Activated CD4-positive, alpha-beta T cell treated with anti-CD3 and anti-CD28 coated beads, Interleukin-2, amount 10 ng/mL, durations not matched to agents 24 days and 14 days (primary cell): ENCODE measurements around the gene GRB7. TPM values are rescaled to one million over a fixed set of nuclear protein-coding genes. Genes with fewer than 3 reads are reported as not detected.
"Not testable (repeated sequence)": the region's sequence is repeated elsewhere in the genome, so short reads cannot be mapped to it uniquely, and the experiment has no call there.

Source experiments
- DNase-seq: peaks from one replicate; pipeline ENCODE4 v3.0.0; 2022
- H3K27ac Mint-ChIP-seq: one replicate; pipeline ENCODE4 v1.8.0; 2022; ENCODE audit warnings: mild to moderate bottlenecking, mixed read lengths
- H3K27me3 Mint-ChIP-seq: one replicate; pipeline ENCODE4 v1.8.0; 2022; ENCODE audit warnings: mixed read lengths
- H3K36me3 Mint-ChIP-seq: one replicate; pipeline ENCODE4 v1.8.0; 2022; ENCODE audit warnings: low read depth, mild to moderate bottlenecking, mixed read lengths
- H3K4me1 Mint-ChIP-seq: one replicate; pipeline ENCODE4 v1.8.0; 2021; ENCODE audit warnings: mixed read lengths
- H3K4me3 Mint-ChIP-seq: one replicate; pipeline ENCODE4 v1.8.0; 2022; ENCODE audit warnings: mild to moderate bottlenecking, moderate library complexity, mixed read lengths
- H3K9me3 Mint-ChIP-seq: one replicate; pipeline ENCODE4 v1.8.0; 2021; ENCODE audit warnings: mixed read lengths
- intact Hi-C: fragments of 100-400 bp; cut with micrococcal nuclease; formaldehyde crosslinking; loops from one replicate; pipeline ENCODE4 v1.15.1; 2023
- total RNA-seq: library from RNA; stranded (reverse); gene quantifications from 2 replicates; pipeline ENCODE4 v1.2.3, GENCODE V29; 2022

GRB7 gene
- total RNA-seq, 1 donor from 2014 or later, result 0.30 TPM

- Mint-ChIP-seq H3K27ac (no peak overlapping the region), H3K36me3 (no peaks in the 10 kb centered on the region), H3K4me1 (peaks cover 12% of the 10 kb centered on the region), H3K9me3 (no peaks in the 10 kb centered on the region), H3K27me3 (peaks cover 39% of the 10 kb centered on the region), H3K4me3 (no peak overlapping the region)
- intact Hi-C loops, result no loop called here
- DNase-seq, result no peak
Observed at GRCh38 chr17:39702901-39703893, 34.5 kb upstream of the GRB7 start.

DNA sequence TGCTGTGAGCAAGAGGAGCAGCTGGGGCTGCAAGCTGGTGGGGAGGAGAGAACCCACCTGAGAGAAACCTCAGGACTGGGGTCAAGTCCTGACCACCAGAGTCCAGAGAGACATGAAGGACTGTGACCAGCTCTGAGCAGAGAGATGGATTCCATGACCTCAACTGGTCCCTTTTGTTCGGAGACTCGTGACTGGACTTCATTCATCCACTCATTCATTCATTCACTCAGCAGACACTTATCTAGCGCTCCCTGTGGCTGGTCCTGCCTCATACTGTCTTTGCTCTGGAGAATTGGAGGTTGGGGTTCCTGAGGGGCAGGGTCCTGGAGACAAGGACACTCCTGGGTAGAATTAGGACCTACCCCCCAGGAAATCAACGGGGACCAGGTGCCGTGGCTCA is 33.8 kb upstream of the GRB7 start:
- DNase-seq, result no peak
- intact Hi-C loops, result no loop called here
- Mint-ChIP-seq H3K4me1 (peaks cover 12% of the 10 kb centered on the region), H3K9me3 (no peaks in the 10 kb centered on the region), H3K27ac (no peak overlapping the region), H3K4me3 (no peak overlapping the region), H3K36me3 (no peaks in the 10 kb centered on the region), H3K27me3 (peaks cover 34% of the 10 kb centered on the region)

DNA sequence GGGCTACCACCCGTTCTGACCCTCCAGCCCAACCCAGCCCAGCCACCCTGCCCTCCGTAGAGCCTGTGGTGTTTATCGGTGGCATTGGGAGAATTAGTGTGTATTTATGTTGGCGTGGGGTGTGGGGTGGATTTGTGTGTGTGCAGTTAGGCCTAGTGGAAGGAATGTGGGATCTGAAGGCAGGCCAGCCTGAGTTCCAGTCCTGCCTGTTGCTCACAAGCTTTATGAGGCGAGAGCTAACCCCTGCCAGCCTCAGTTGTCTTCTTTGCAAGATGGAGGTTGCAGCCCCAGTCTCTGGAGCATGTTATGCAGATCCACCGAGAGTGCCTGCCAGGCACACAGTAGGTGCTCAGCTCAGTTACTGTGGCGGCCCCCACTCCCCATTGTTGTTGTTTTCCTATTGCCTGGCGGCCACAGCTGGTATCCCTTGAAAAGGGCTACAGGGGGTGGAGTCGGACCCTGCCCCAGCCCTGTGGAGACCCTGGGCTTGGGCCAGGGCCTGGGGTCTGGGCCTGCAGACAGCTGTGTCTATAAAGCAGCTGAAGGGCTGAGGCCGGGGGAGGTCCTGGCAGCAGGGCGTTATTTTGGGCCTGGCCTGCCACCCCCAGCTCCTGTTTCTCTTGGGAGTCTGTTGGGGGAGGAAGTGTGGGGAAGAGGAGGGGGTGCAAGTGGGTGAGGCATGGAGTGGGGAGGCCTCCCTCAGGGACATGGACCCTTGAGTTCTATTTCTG is 32.8 kb upstream of the GRB7 start:
- Mint-ChIP-seq H3K4me3 (no peak overlapping the region), H3K27ac (no peak overlapping the region), H3K9me3 (no peaks in the 10 kb centered on the region), H3K4me1 (peaks cover 9% of the 10 kb centered on the region), H3K36me3 (no peaks in the 10 kb centered on the region), H3K27me3 (peaks cover 25% of the 10 kb centered on the region)
- intact Hi-C loops, result no loop called here
- DNase-seq, result no peak

- Mint-ChIP-seq H3K9me3 (no peaks in the 10 kb centered on the region), H3K36me3 (no peaks in the 10 kb centered on the region), H3K4me3 (no peak overlapping the region), H3K4me1 (peaks cover 9% of the 10 kb centered on the region), H3K27me3 (peaks cover 21% of the 10 kb centered on the region), H3K27ac (no peak overlapping the region)
- intact Hi-C loops, result no loop called here
- no peak for DNase-seq
Observed at GRCh38 chr17:39705786-39706348, 31.9 kb upstream of the GRB7 start.

DNA sequence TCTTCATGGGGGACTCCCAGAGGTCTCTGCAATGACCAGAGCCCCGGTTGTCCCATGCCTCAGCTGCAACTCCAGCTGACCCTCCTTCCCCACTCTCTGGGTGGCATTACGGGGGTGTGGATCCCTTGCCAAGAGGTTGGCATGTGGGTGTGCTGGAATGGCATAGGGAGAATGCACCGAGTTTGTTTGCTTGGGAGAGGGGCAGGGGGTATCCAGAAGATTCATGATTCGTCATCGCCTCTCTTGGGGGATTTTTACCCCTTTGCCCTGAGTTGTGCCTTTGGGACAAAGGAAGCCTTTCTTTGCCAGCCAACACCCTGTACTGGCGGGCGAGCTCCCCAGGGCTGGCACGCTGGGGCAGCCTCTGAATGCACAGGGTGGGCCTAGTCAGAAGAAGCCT is 31.4 kb upstream of the GRB7 start:
- no peaks in the 10 kb centered on the region for H3K9me3 Mint-ChIP-seq

DNA sequence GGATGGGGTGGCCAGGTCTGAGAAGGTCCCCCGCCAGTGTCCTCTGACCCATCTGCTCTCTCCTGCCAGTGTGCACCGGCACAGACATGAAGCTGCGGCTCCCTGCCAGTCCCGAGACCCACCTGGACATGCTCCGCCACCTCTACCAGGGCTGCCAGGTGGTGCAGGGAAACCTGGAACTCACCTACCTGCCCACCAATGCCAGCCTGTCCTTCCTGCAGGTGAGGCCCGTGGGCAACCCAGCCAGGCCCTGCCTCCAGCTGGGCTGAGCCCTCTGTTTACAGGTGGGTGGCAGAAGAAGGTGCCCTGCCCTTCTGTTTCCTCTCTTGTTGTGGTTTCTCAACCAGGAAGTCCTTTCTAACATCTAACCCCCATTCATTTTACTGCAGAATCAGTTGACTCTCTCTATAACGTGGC is 30.8 kb upstream of the GRB7 start:
- peak overlapping the region; percentile 28 for H3K4me3 Mint-ChIP-seq
- H3K9me3 Mint-ChIP-seq, result no peaks in the 10 kb centered on the region
- DNase-seq, result no peak
- H3K27ac Mint-ChIP-seq, result peak overlapping the region; percentile 17
- no peaks in the 10 kb centered on the region for H3K36me3 Mint-ChIP-seq
- H3K27me3 Mint-ChIP-seq, result peaks cover 10% of the 10 kb centered on the region
- H3K4me1 Mint-ChIP-seq, result peaks cover 9% of the 10 kb centered on the region
- intact Hi-C loops, result no loop called here

More for the DNA sequence above, 31.4 kb upstream of the GRB7 start:
- H3K27me3 Mint-ChIP-seq, result peaks cover 16% of the 10 kb centered on the region
- no peaks in the 10 kb centered on the region for H3K36me3 Mint-ChIP-seq
- peaks cover 9% of the 10 kb centered on the region for H3K4me1 Mint-ChIP-seq
- no peak for DNase-seq
- intact Hi-C loops, result no loop called here
- no peak overlapping the region for H3K27ac Mint-ChIP-seq
- no peak overlapping the region for H3K4me3 Mint-ChIP-seq

- Mint-ChIP-seq H3K4me1 (peaks cover 6% of the 10 kb centered on the region), H3K4me3 (no peak overlapping the region)
Observed at GRCh38 chr17:39709319-39709997, 28.3 kb upstream of the GRB7 start.

DNA sequence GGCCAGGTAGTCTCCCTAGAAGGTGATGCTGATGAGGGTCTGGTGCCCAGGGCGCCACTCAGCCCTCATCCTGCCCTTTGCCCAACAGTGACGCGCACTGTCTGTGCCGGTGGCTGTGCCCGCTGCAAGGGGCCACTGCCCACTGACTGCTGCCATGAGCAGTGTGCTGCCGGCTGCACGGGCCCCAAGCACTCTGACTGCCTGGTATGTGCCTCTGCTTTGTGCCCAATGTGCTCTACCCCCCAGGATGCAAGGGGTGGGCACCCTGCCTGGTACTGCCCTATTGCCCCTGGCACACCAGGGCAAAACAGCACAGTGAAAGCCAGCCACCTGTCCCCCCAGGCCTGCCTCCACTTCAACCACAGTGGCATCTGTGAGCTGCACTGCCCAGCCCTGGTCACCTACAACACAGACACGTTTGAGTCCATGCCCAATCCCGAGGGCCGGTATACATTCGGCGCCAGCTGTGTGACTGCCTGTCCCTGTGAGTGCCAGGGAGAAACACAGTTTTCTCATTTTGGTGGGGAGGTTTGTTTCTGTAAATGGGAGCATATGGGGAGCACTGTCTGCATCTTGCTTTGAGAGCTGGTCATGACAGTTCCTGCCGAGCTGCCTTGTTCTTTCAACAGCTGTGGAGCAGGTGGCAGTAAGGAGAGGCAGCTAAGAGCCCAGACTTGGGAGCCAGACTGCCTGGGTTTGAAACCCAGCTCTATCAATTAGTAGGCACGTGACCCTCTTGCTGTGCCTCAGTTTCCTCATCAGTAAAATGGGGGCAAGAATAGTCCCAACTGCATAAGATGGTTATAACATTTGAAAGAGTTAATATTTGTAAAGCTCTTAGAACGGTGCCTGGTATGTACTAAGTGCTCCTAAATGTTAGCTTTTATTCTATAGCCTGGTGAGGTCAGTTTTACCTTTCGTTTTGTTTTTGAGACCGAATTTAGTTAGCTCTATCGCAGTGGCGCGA is 27.5 kb upstream of the GRB7 start:
- intact Hi-C loops, result no loop called here
- Mint-ChIP-seq H3K36me3 (no peaks in the 10 kb centered on the region), H3K4me3 (no peak overlapping the region), H3K4me1 (peaks cover 6% of the 10 kb centered on the region), H3K27ac (no peak overlapping the region), H3K9me3 (no peaks in the 10 kb centered on the region), H3K27me3 (no peaks in the 10 kb centered on the region)
- DNase-seq, result no peak

More at GRCh38 chr17:39709319-39709997, 28.3 kb upstream of the GRB7 start:
- Mint-ChIP-seq H3K9me3 (no peaks in the 10 kb centered on the region), H3K27me3 (no peaks in the 10 kb centered on the region), H3K27ac (no peak overlapping the region), H3K36me3 (no peaks in the 10 kb centered on the region)
- intact Hi-C loops, result no loop called here
- no peak for DNase-seq

GRCh38 chr17:39711071-39711470 is 26.7 kb upstream of the GRB7 start:
- H3K27ac Mint-ChIP-seq, intact Hi-C loops, H3K27me3 Mint-ChIP-seq, H3K36me3 Mint-ChIP-seq, DNase-seq, H3K4me1 Mint-ChIP-seq, H3K9me3 Mint-ChIP-seq, H3K4me3 Mint-ChIP-seq: not testable (repeated sequence)

DNA sequence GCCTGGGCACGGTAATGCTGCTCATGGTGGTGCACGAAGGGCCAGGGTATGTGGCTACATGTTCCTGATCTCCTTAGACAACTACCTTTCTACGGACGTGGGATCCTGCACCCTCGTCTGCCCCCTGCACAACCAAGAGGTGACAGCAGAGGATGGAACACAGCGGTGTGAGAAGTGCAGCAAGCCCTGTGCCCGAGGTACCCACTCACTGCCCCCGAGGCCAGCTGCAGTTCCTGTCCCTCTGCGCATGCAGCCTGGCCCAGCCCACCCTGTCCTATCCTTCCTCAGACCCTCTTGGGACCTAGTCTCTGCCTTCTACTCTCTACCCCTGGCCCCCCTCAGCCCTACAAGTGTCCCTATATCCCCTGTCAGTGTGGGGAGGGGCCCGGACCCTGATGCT is 25.9 kb upstream of the GRB7 start:
- H3K4me1 Mint-ChIP-seq, result peaks cover 5% of the 10 kb centered on the region
- no peaks in the 10 kb centered on the region for H3K27me3 Mint-ChIP-seq
- no peaks in the 10 kb centered on the region for H3K36me3 Mint-ChIP-seq
- no peaks in the 10 kb centered on the region for H3K9me3 Mint-ChIP-seq
- H3K27ac Mint-ChIP-seq, result no peak overlapping the region
- intact Hi-C loops, result no loop called here
- H3K4me3 Mint-ChIP-seq, result no peak overlapping the region
- DNase-seq, result no peak

GRCh38 chr17:39714234-39714633 is 23.5 kb upstream of the GRB7 start:
- H3K36me3 Mint-ChIP-seq, result no peaks in the 10 kb centered on the region
- intact Hi-C loops, result no loop called here
- H3K27me3 Mint-ChIP-seq, result no peaks in the 10 kb centered on the region

GRCh38 chr17:39715375-39716072 is 22.2 kb upstream of the GRB7 start:
- H3K4me3 Mint-ChIP-seq, result no peak overlapping the region
- intact Hi-C loops, result no loop called here
- H3K4me1 Mint-ChIP-seq, result no peaks in the 10 kb centered on the region
- H3K9me3 Mint-ChIP-seq, result no peaks in the 10 kb centered on the region
- no peak overlapping the region for H3K27ac Mint-ChIP-seq
- no peaks in the 10 kb centered on the region for H3K36me3 Mint-ChIP-seq
- no peaks in the 10 kb centered on the region for H3K27me3 Mint-ChIP-seq
- DNase-seq, result no peak

More at GRCh38 chr17:39714234-39714633, 23.5 kb upstream of the GRB7 start:
- Mint-ChIP-seq H3K4me1 (no peaks in the 10 kb centered on the region), H3K9me3 (no peaks in the 10 kb centered on the region), H3K4me3 (no peak overlapping the region), H3K27ac (no peak overlapping the region)
- DNase-seq, result no peak
